Astrocyte (in vitro differentiated cells and primary cell): ENCODE data around the gene MAN1C1. TPM values are rescaled to one million over a fixed set of nuclear protein-coding genes. Genes with fewer than 3 reads are reported as not detected.
A peak's percentile ranks its signal among the peaks of the same experiment; 100 is the strongest.

Source experiments
- DNase-seq: peaks from one replicate; pipeline ENCODE4 v3.0.0-alpha.2; 2010; ENCODE audit warnings: low read depth
- FAIRE-seq: peaks from 2 replicates; lab custom pipeline; 2011; peaks lifted over from hg19 to GRCh38; lab: Jason Lieb, UNC
- H2AFZ ChIP-seq: 2 replicates; pipeline ENCODE4 v1.6.0; 2012; ENCODE audit warnings: low read depth, low read length, inconsistent platforms
- H3K27ac ChIP-seq: 2 replicates; pipeline ENCODE4 v1.5.1; 2011; ENCODE audit warnings: low read depth, low read length, inconsistent platforms
- H3K27me3 ChIP-seq: 2 replicates; pipeline ENCODE4 v1.6.0; 2011; ENCODE audit warnings: low read length, inconsistent platforms; ENCODE audit not compliant: insufficient read depth
- H3K36me3 ChIP-seq: 2 replicates; pipeline ENCODE4 v1.5.1; 2011; ENCODE audit warnings: low read length, inconsistent platforms; ENCODE audit not compliant: insufficient read depth
- H3K4me1 ChIP-seq: 2 replicates; pipeline ENCODE4 v1.5.1; 2011; ENCODE audit warnings: low read length, inconsistent platforms; ENCODE audit not compliant: insufficient read depth
- H3K4me2 ChIP-seq: 2 replicates; pipeline ENCODE4 v1.6.0; 2012; ENCODE audit warnings: low read length, inconsistent platforms
- H3K4me3 ChIP-seq: 2 replicates; pipeline ENCODE4 v1.5.1; 2011; ENCODE audit warnings: low read depth, mild to moderate bottlenecking, low read length, inconsistent platforms; ENCODE audit not compliant: insufficient read depth
- H3K79me2 ChIP-seq: 2 replicates; pipeline ENCODE4 v1.6.0; 2012; ENCODE audit warnings: mild to moderate bottlenecking, low read length, inconsistent platforms; ENCODE audit not compliant: insufficient read depth
- H3K9ac ChIP-seq: 2 replicates; pipeline ENCODE4 v1.6.0; 2012; ENCODE audit warnings: mild to moderate bottlenecking, low read length, inconsistent platforms
- H3K9me3 ChIP-seq: 2 replicates; pipeline ENCODE4 v1.5.1; 2012; ENCODE audit warnings: low read depth, mild to moderate bottlenecking, low read length, inconsistent platforms; ENCODE audit not compliant: insufficient read depth
- H4K20me1 ChIP-seq: 2 replicates; pipeline ENCODE4 v1.6.0; 2012; ENCODE audit warnings: low read length, inconsistent platforms; ENCODE audit not compliant: insufficient read depth
- H3K27ac Mint-ChIP-seq: one replicate; pipeline ENCODE4 v1.8.0; 2021; ENCODE audit warnings: mild to moderate bottlenecking, mixed read lengths; ENCODE audit not compliant: unreplicated experiment
- H3K27me3 Mint-ChIP-seq: one replicate; pipeline ENCODE4 v1.8.0; 2021; ENCODE audit warnings: low read depth, mixed read lengths; ENCODE audit not compliant: unreplicated experiment
- H3K36me3 Mint-ChIP-seq: one replicate; pipeline ENCODE4 v1.8.0; 2021; ENCODE audit warnings: low read depth, mixed read lengths; ENCODE audit not compliant: unreplicated experiment
- H3K4me1 Mint-ChIP-seq: one replicate; pipeline ENCODE4 v1.8.0; 2021; ENCODE audit warnings: low read depth, mixed read lengths; ENCODE audit not compliant: unreplicated experiment
- H3K4me3 Mint-ChIP-seq: one replicate; pipeline ENCODE4 v1.8.0; 2021; ENCODE audit warnings: mild to moderate bottlenecking, moderate library complexity, mixed read lengths; ENCODE audit not compliant: unreplicated experiment
- H3K9me3 Mint-ChIP-seq: one replicate; pipeline ENCODE4 v1.8.0; 2021; ENCODE audit warnings: mild to moderate bottlenecking, mixed read lengths; ENCODE audit not compliant: unreplicated experiment
- EZH2 ChIP-seq: IDR thresholded peaks from 2 replicates; pipeline ENCODE4 v1.6.1; 2012; ENCODE audit warnings: mild to moderate bottlenecking, low read length, inconsistent platforms; ENCODE audit not compliant: insufficient read depth
- total RNA-seq: library from RNA; stranded (reverse); gene quantifications from 2 replicates; pipeline ENCODE4 v1.2.1, GENCODE V29; 2021
- TF ChIP-seq, protein P1 (sequence below): IDR thresholded peaks from 2 replicates; pipeline ENCODE4 v1.5.1; 2011; ENCODE audit warnings: low read depth, mild to moderate bottlenecking, inconsistent platforms, low read length, moderate library complexity; ENCODE audit not compliant: insufficient read depth

MAN1C1 gene
- total RNA-seq, 1 donor from 2014 or later, result 0.86 TPM

- TF ChIP-seq, protein P1, sequence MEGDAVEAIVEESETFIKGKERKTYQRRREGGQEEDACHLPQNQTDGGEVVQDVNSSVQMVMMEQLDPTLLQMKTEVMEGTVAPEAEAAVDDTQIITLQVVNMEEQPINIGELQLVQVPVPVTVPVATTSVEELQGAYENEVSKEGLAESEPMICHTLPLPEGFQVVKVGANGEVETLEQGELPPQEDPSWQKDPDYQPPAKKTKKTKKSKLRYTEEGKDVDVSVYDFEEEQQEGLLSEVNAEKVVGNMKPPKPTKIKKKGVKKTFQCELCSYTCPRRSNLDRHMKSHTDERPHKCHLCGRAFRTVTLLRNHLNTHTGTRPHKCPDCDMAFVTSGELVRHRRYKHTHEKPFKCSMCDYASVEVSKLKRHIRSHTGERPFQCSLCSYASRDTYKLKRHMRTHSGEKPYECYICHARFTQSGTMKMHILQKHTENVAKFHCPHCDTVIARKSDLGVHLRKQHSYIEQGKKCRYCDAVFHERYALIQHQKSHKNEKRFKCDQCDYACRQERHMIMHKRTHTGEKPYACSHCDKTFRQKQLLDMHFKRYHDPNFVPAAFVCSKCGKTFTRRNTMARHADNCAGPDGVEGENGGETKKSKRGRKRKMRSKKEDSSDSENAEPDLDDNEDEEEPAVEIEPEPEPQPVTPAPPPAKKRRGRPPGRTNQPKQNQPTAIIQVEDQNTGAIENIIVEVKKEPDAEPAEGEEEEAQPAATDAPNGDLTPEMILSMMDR, result no peak
- peak; percentile 27 for TF ChIP-seq EZH2
- Histone ChIP-seq H3K9ac (no peak overlapping the region), H3K79me2 (no peaks in the 10 kb centered on the region), H2AFZ (no peak overlapping the region), H3K4me1 (peaks cover 18% of the 10 kb centered on the region), H3K4me2 (no peak overlapping the region), H3K27me3 (peaks cover 2% of the 10 kb centered on the region), H3K36me3 (no peaks in the 10 kb centered on the region), H4K20me1 (no peaks in the 10 kb centered on the region), H3K27ac (no peak overlapping the region), H3K4me3 (no peak overlapping the region), H3K9me3 (no peaks in the 10 kb centered on the region)
- Mint-ChIP-seq H3K27me3 (peaks cover 24% of the 10 kb centered on the region), H3K36me3 (no peaks in the 10 kb centered on the region), H3K9me3 (no peaks in the 10 kb centered on the region), H3K4me1 (peaks cover 15% of the 10 kb centered on the region), H3K4me3 (no peak overlapping the region), H3K27ac (no peak overlapping the region)
- no peak for FAIRE-seq
- no peak for DNase-seq
These were observed 43.0 kb upstream of the MAN1C1 start for GRCh38 chr1:25573591-25573930.

- no peak overlapping the region for H3K4me3 Mint-ChIP-seq
- Histone ChIP-seq H4K20me1 (no peaks in the 10 kb centered on the region), H3K4me3 (no peak overlapping the region), H3K4me2 (no peak overlapping the region), H3K79me2 (no peaks in the 10 kb centered on the region), H3K27me3 (peaks cover 2% of the 10 kb centered on the region), H3K4me1 (peaks cover 14% of the 10 kb centered on the region), H2AFZ (no peak overlapping the region), H3K9me3 (no peaks in the 10 kb centered on the region), H3K9ac (no peak overlapping the region), H3K27ac (no peak overlapping the region), H3K36me3 (no peaks in the 10 kb centered on the region)
- TF ChIP-seq, protein P1, result no peak
- TF ChIP-seq EZH2, result no peak
- H3K9me3 Mint-ChIP-seq, result no peaks in the 10 kb centered on the region
- FAIRE-seq (no peak), DNase-seq (no peak)
- no peaks in the 10 kb centered on the region for H3K36me3 Mint-ChIP-seq
- H3K4me1 Mint-ChIP-seq, result peaks cover 11% of the 10 kb centered on the region
- H3K27ac Mint-ChIP-seq, result no peak overlapping the region
- H3K27me3 Mint-ChIP-seq, result peaks cover 28% of the 10 kb centered on the region
These were observed 42.6 kb upstream of the MAN1C1 start for GRCh38 chr1:25573961-25574360.

- Histone ChIP-seq H3K36me3 (no peaks in the 10 kb centered on the region), H3K4me3 (no peak overlapping the region), H3K79me2 (no peaks in the 10 kb centered on the region), H3K27me3 (peaks cover 8% of the 10 kb centered on the region), H3K4me1 (peaks cover 2% of the 10 kb centered on the region), H3K9me3 (no peaks in the 10 kb centered on the region), H4K20me1 (no peaks in the 10 kb centered on the region), H3K4me2 (no peak overlapping the region), H2AFZ (no peak overlapping the region), H3K9ac (no peak overlapping the region), H3K27ac (no peak overlapping the region)
- TF ChIP-seq, protein P1, result no peak
- TF ChIP-seq EZH2, result no peak
- H3K27me3 Mint-ChIP-seq, result peaks cover 37% of the 10 kb centered on the region
- H3K4me3 Mint-ChIP-seq, result no peak overlapping the region
- no peaks in the 10 kb centered on the region for H3K9me3 Mint-ChIP-seq
- DNase-seq (no peak), FAIRE-seq (no peak)
- H3K36me3 Mint-ChIP-seq, result no peaks in the 10 kb centered on the region
- H3K27ac Mint-ChIP-seq, result no peak overlapping the region
- H3K4me1 Mint-ChIP-seq, result no peaks in the 10 kb centered on the region
These were observed 41.4 kb upstream of the MAN1C1 start for GRCh38 chr1:25575191-25575590.
